Left hindlimb (tissue), 1 donor: ENCODE data around the gene SRRM1.

Experiments used
- DNase-seq: peaks from one replicate; pipeline ENCODE4 v3.0.0-alpha.2; 2018

The SRRM1 gene, protein sequence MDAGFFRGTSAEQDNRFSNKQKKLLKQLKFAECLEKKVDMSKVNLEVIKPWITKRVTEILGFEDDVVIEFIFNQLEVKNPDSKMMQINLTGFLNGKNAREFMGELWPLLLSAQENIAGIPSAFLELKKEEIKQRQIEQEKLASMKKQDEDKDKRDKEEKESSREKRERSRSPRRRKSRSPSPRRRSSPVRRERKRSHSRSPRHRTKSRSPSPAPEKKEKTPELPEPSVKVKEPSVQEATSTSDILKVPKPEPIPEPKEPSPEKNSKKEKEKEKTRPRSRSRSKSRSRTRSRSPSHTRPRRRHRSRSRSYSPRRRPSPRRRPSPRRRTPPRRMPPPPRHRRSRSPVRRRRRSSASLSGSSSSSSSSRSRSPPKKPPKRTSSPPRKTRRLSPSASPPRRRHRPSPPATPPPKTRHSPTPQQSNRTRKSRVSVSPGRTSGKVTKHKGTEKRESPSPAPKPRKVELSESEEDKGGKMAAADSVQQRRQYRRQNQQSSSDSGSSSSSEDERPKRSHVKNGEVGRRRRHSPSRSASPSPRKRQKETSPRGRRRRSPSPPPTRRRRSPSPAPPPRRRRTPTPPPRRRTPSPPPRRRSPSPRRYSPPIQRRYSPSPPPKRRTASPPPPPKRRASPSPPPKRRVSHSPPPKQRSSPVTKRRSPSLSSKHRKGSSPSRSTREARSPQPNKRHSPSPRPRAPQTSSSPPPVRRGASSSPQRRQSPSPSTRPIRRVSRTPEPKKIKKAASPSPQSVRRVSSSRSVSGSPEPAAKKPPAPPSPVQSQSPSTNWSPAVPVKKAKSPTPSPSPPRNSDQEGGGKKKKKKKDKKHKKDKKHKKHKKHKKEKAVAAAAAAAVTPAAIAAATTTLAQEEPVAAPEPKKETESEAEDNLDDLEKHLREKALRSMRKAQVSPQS

DNA sequence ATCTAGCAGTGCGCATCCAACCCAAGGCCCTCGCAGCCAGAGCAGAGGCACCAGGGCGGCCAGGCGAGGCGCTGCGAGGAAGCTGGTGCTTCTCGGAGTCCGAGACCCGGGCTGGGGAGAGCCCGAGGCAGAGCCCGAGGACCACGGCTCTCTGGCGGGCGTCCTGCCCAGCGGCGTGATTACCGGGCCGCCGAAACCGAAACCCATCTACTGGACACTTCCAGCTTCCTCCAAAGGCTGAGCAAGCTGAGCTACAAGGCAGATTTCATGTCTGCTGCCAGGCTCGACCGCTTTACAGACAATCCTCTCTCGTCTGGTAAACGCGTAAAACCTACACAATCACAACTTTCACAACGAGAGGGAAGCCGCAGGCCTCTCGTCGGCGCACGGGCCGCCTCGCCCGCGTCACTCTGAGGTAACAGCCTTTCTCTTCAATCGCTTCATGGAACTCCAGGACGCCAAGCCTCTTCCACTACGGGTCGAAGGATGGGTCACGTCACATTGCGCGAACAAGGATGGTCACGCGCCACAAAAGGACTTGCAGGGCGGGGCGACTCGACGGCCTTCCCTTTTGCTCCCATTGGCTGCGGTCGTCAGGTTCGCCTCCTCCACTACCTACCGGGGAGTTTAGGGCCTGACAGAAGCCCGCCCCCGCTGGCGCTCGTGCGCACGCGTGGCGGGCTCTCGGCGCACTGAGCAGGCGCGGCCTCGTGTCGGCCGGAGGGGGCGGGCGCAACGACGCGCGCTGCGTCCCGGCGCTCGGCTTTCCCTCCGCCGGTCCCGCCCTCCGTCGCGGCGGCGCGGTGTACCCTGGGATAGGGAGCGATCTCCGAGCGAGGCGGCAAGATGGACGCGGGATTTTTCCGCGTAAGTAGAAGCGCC lies at the start of gene SRRM1:
Gene SRRM1, plus strand, starts transcription at position 822 of the 882 bp plus-strand sequence. Its CDS starts 25 bp downstream, at position 847.
- DNase-seq, result peak; percentile 100

GRCh38 chr1:24594328-24594598 lies 48.8 kb upstream of the SRRM1 start:
- no peak for DNase-seq

GRCh38 chr1:24596401-24596880 lies 46.7 kb upstream of the SRRM1 start:
- DNase-seq, result no peak

GRCh38 chr1:24599265-24599664 lies 43.8 kb upstream of the SRRM1 start:
- DNase-seq, result no peak

- DNase-seq, result no peak
Measured at GRCh38 chr1:24600551-24600950, 42.6 kb upstream of the SRRM1 start.

DNA sequence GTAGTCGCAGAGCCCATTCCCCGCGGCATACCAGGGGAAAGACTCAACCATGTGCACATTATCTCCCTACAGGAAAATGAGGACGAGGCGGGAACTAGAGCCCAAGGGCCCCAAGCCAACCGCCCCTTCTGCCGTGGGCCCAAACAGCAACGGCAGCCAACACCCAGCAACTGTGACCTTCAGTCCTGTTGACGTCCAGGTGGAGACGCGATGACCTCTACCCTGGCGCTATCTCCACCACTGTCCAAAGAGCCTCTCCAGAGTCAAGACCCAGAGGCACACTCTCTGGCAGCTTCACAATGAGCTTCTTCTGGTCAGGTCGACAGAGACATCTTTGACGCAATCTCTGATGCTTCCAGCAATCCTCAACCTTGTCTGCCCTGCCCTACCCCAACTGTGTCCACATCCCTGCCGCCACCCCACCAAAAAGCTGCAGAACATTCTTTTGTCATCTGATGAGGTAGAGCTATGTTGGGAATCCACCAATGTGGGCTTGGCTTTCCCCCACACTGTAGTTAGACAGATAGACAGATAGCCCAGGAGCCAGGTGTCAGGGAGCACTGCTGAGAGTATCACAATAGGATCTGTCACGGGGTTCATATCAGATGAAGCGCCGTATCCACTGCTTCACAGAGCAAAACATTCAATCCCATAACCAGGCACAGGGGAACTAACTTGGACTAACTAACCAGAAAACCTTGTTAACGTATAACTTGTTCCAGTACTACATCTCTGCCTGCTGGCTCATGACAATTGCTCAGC lies 37.4 kb upstream of the SRRM1 start:
- DNase-seq, result no peak

- DNase-seq, result no peak
Measured at GRCh38 chr1:24606296-24606605, 36.9 kb upstream of the SRRM1 start.

GRCh38 chr1:24606621-24607020 lies 36.5 kb upstream of the SRRM1 start:
- DNase-seq, result no peak

- DNase-seq, result no peak
Measured at GRCh38 chr1:24609949-24610517, 33.1 kb upstream of the SRRM1 start.

DNA sequence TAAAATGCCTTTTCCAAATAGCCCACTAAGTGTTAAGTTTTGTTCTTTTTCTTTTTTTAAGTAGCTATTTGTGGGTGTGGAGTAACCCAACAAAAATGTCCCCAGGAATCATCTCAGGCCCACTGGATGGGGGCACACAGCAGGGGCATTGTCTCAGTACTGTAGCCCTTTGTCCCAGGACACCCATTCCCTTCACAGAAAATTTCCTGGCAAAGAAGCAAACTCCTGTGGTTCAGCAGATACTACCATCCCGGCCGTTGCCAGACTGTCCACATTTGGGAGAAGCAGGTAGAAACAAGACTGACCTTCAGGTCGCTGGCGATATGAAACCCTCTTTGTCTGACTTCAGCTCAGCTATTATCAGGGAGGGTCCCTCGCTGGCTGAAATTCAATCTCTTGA lies 23.7 kb upstream of the SRRM1 start:
- peak; percentile 33 for DNase-seq

GRCh38 chr1:24620678-24621077 lies 22.4 kb upstream of the SRRM1 start:
- no peak for DNase-seq

DNA sequence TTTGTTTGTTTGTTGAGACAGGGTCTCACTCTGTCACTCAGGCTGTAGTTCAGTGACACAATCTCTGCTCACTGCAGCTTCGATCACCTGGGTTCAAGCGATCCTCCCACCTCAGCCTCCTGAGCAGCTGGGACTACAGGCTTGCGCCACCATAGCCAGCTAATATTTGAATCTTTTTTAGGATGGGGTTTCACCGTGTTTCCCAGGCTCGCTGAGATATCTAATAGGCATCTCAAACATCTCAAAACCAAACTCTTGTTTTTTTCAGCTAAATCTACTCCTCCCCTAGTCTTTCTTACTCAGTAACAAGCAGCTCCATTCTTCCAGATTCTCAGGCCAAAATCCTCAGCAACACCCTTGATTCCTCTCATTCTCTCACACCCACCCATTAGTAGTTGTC lies 22.0 kb upstream of the SRRM1 start:
- no peak for DNase-seq

DNA sequence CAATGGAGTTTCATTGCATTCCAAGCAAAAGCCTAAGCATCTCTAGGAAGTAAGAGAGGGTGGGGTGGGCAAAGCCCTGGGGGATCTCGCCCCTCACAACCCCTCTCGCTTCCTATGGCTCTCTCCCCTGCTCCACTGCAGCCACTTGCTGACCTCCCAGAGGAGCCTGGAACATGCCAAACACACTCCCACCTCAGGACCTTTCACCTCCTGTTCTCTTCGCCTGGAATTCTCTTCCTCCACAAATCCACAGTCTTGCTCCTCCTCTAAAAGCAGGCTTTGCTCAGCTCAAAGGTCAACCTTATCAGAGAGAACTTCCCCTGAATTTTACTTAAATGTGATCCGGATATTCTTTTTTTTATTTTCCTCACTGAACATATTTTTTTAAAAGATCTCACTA lies 20.9 kb upstream of the SRRM1 start:
- DNase-seq, result no peak

GRCh38 chr1:24632832-24633175 lies 10.3 kb upstream of the SRRM1 start:
- DNase-seq, result no peak

- DNase-seq, result no peak
Measured at GRCh38 chr1:24635195-24635843, 7.8 kb upstream of the SRRM1 start.

GRCh38 chr1:24636661-24637357 lies 6.3 kb upstream of the SRRM1 start:
- DNase-seq, result no peak

DNA sequence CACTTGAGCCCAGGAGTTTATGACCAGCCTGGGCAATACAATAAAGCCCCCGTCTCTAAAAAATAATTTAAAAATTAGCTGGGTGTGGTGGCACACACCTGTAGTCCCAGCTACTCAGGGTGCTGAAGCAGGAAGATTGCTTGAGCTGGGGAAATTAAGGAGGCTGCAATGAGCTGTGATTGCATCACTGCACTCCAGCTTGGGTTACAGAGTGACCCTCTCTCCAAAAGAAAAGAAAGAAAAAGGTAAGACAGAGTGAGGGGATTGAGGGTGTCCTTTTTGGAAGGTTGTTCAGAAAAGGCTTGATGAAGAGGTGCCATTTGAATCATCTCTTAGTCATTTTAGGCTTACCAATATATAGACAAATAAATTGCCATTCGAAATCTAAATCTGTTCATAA lies 4.0 kb upstream of the SRRM1 start:
- no peak for DNase-seq

DNA sequence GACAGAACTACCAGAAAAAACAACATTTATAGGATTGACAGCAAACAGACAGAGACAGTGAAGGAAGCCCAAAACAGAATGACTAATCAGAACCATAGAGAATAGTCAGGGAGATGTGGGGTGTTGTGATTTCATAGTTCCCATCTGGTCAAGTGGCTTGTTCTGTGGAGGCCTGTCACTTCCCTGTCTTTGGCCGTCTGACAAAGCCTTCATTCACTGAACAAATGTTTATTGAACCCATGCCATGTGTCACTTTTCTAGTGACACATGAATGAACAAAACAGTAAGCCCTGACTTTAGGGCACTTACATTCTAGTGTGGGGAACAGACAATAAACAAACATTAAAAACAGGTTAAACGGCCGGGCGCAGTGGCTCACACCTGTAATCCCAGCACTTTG lies 3.2 kb upstream of the SRRM1 start:
- DNase-seq, result no peak

DNA sequence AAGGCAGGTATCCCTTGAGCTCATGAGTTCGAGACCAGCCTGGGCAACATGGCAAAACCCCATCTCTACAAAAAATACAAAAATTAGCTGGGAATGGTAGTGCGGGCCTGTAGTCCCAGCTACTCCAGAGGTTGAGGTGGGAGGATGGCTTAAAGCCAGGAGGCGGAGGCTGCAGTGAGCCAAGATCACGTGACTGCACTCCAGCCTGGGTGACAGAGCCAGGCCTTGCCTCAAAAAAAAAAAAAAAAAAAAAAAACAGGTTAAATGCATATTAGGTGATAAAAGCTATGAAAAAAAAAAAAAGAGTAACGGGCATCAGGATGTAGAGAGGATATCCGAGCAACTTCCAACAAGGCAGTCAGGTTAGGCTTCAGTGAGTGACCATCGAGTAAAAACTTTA lies 2.8 kb upstream of the SRRM1 start:
- DNase-seq, result no peak

DNA sequence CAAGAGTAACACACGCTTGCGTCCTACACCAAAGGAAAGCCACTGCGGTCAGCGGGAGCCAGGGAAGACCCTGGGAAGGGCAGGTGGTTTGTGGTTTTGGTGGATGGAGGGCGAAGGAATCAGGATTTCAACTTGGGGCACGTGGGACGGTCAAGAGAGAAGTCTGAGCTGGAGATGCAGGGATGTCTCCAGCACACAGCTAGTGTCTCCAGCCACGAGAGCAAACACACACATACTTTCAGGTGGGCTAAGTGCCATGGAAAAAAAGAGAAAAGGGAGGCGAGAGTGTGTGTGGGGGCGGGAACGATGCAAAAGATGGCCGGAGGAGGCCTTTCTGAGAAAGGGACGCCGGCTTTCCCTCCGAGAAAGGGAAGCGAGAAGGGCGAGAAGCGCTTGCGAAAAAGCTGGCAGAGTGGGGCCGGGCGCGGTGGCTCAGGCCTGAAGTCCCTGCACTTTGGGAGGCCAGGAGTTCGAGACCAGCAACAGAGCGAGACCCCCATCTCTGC lies 1.4 kb upstream of the SRRM1 start:
- DNase-seq, result peak; percentile 61
